Kidney tubule cell (primary cell): Measurements from ENCODE around the gene GAGE1.
"Not testable (repeated sequence)": the region's sequence is repeated elsewhere in the genome, so short reads cannot be mapped to it uniquely, and the experiment has no call there.

Source experiments
- DNase-seq: peaks from one replicate; pipeline ENCODE4 v3.0.0-alpha.2; 2018; ENCODE audit warnings: low spot score

Gene GAGE1, protein sequence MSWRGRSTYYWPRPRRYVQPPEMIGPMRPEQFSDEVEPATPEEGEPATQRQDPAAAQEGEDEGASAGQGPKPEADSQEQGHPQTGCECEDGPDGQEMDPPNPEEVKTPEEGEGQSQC

DNA sequence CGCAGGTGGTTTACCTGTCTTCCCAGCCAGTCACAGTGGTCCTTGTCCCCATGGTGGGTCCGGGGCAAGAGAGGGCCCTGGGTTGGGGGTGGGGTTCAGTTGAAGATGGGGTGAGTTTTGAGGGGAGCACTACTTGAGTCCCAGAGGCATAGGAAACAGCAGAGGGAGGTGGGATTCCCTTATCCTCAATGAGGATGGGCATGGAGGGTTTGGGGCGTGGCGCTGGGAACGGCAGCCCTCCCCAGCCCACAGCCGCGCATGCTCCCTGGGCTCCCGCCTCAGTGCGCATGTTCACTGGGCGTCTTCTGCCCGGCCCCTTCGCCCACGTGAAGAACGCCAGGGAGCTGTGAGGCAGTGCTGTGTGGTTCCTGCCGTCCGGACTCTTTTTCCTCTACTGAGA lies at the start of gene GAGE1:
Gene GAGE1 (plus strand): TSS at position 301 of the 400 bp plus-strand sequence. CDS start 1,155 bp downstream, outside the sequence.
- not testable (repeated sequence) for DNase-seq

DNA sequence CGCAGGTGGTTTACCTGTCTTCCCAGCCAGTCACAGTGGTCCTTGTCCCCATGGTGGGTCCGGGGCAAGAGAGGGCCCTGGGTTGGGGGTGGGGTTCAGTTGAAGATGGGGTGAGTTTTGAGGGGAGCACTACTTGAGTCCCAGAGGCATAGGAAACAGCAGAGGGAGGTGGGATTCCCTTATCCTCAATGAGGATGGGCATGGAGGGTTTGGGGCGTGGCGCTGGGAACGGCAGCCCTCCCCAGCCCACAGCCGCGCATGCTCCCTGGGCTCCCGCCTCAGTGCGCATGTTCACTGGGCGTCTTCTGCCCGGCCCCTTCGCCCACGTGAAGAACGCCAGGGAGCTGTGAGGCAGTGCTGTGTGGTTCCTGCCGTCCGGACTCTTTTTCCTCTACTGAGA lies 47.8 kb upstream of the GAGE1 start, which contains the start of gene GAGE12E:
Gene GAGE12E (plus strand): TSS at position 301 of the 400 bp plus-strand sequence. CDS start 1,155 bp downstream, outside the sequence.
- DNase-seq: not testable (repeated sequence)

DNA sequence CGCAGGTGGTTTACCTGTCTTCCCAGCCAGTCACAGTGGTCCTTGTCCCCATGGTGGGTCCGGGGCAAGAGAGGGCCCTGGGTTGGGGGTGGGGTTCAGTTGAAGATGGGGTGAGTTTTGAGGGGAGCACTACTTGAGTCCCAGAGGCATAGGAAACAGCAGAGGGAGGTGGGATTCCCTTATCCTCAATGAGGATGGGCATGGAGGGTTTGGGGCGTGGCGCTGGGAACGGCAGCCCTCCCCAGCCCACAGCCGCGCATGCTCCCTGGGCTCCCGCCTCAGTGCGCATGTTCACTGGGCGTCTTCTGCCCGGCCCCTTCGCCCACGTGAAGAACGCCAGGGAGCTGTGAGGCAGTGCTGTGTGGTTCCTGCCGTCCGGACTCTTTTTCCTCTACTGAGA lies 38.3 kb upstream of the GAGE1 start, which contains the start of gene GAGE12F:
Gene GAGE12F (plus strand): TSS at position 301 of the 400 bp plus-strand sequence. CDS start 1,155 bp downstream, outside the sequence.
- not testable (repeated sequence) for DNase-seq

DNA sequence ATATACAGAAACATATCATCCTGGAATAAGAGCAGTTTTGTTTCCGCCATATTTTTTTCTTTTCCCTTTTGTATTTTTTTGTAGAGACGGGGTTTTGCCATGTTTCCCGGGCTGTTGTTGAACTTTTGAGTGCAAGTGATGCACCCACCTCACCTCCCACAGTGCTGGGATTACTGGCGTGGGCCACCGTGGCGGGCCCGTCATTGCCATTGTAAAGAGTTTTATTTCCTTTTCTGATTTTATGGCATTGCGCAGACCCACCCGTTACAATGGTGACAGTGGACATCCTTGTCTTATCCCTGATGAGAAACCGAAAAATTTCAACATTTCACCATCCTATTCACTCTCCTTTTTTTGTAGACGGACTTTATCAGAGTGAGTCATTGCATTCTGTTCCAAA lies 30.1 kb upstream of the GAGE1 start:
- not testable (repeated sequence) for DNase-seq

DNA sequence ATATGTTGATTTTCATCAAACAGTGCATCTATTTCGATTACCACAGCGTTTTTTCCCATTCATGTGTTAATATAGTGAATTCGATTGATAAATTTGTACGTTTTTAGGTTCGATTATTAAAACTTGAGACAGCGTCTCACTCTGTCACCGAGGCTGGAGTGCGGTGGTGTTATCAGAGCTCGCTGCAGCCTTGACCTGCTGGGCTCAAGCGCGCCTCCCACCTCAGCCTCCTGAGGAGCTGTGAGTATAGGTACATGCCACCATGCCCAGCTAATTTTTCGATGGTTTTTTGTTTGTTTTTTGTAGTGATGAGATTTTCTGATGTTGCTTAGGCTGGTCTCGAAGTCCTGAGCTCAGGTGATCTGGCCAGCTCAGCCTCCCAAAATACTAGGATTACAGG lies 29.7 kb upstream of the GAGE1 start:
- DNase-seq: not testable (repeated sequence)

DNA sequence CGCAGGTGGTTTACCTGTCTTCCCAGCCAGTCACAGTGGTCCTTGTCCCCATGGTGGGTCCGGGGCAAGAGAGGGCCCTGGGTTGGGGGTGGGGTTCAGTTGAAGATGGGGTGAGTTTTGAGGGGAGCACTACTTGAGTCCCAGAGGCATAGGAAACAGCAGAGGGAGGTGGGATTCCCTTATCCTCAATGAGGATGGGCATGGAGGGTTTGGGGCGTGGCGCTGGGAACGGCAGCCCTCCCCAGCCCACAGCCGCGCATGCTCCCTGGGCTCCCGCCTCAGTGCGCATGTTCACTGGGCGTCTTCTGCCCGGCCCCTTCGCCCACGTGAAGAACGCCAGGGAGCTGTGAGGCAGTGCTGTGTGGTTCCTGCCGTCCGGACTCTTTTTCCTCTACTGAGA lies 28.7 kb upstream of the GAGE1 start, which contains the start of gene GAGE12G:
Gene GAGE12G (plus strand): TSS at position 301 of the 400 bp plus-strand sequence. CDS start 1,155 bp downstream, outside the sequence.
- DNase-seq: not testable (repeated sequence)

DNA sequence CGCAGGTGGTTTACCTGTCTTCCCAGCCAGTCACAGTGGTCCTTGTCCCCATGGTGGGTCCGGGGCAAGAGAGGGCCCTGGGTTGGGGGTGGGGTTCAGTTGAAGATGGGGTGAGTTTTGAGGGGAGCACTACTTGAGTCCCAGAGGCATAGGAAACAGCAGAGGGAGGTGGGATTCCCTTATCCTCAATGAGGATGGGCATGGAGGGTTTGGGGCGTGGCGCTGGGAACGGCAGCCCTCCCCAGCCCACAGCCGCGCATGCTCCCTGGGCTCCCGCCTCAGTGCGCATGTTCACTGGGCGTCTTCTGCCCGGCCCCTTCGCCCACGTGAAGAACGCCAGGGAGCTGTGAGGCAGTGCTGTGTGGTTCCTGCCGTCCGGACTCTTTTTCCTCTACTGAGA lies 19.2 kb upstream of the GAGE1 start, which contains the start of gene GAGE12H:
Gene GAGE12H (plus strand): TSS at position 301 of the 400 bp plus-strand sequence. CDS start 1,155 bp downstream, outside the sequence.
- DNase-seq: not testable (repeated sequence)

DNA sequence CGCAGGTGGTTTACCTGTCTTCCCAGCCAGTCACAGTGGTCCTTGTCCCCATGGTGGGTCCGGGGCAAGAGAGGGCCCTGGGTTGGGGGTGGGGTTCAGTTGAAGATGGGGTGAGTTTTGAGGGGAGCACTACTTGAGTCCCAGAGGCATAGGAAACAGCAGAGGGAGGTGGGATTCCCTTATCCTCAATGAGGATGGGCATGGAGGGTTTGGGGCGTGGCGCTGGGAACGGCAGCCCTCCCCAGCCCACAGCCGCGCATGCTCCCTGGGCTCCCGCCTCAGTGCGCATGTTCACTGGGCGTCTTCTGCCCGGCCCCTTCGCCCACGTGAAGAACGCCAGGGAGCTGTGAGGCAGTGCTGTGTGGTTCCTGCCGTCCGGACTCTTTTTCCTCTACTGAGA lies 9.6 kb upstream of the GAGE1 start, which contains the start of gene GAGE2A:
Gene GAGE2A (plus strand): TSS at position 301 of the 400 bp plus-strand sequence. CDS start 1,155 bp downstream, outside the sequence.
- DNase-seq: not testable (repeated sequence)

DNA sequence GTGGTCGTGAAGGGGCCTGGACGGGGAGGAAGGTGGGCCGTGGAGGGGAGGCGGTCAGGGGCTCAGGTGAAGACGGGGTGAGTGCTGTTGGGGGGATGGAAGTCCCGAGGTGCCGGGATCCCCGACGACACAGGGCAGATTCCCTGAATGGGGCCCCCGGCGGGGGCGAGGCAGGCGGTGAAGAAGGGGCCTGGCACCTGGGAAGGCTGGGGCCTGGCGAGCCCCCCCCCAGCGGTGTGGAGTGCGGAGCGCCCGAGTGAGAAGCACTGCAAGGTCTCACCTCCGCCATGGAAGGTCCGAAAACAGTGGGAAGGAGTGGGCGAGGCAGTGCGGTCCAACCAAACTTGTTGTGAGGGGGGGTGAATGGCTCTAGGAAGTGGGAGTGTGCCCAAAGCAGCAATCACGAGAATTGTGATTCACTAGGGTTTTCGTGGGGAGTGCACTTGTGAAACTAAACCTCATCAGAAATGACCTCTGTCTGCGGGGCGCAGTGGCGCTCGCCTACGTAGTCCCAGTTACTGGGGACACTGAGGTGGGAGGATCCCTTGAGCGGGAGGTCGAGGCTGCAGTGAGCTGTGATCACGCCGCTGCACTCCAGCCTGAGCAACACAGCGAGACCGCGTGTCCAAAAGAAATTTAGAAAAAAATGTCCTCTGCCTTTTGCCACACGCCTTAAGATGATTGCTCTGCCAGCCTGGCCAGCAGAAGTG lies 8.9 kb upstream of the GAGE1 start:
- not testable (repeated sequence) for DNase-seq

DNA sequence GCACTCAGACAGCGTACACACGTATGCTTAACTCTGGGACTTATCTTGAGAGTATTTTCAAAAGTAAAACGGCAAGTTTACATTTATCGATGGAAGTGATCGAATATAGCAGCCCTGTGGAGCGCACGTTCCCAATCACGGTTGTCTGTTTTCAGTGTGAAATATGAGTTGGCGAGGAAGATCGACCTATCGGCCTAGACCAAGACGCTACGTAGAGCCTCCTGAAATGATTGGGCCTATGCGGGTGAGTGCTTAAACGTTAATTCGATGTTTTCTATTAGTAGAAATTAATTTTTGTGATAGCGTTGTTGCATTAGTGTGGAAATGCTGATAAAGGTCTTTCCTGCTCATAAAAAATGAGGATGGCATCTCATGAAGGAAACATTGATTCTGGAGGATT lies 8.3 kb upstream of the GAGE1 start:
- DNase-seq: not testable (repeated sequence)

DNA sequence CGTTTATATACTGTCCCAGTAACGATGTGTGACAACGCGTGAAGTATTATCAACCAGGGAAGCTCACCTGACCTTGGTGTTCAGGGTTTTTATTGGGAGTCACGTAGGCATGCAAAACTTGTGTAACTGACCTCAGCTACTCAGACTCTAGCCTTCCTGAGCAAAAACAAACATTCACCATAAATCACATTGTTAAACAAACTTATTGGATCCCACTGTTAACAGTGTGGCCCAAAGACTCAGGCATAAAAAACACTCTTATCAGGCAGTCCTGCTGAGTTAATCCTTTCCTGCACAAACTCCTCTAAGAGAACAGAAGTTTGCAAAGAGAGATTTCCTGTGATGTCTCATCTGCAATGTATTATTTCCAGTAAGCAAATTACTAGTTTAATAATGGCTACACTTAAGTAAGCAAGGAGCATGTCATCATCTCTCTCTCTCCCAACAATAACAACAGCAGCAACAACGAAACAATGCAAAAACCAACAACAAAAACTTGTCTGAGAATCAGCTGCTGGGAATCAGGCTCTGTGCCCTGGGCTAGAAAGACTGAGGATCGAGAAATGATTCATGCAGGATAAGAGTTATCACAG lies 12.0 kb downstream of the GAGE1 start:
- no peak for DNase-seq

DNA sequence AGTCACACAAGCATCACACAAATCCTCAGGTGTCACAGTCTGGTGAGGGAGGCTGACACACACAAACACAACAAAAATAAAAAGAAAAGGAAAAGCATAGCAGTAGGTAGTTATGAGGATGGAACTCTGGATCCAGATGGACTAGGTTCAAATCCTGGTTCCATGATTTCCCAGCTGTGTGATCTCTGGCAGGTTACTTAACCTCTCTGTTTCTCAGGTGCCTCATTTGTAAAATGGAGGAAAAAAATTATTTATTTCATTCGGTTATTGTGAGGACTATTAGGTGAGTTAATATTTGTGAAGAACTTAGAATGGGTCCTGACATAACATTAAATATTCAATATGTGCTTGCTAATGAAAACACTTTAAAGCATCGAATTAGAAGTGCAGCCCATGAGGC lies 19.8 kb downstream of the GAGE1 start:
- no peak for DNase-seq

DNA sequence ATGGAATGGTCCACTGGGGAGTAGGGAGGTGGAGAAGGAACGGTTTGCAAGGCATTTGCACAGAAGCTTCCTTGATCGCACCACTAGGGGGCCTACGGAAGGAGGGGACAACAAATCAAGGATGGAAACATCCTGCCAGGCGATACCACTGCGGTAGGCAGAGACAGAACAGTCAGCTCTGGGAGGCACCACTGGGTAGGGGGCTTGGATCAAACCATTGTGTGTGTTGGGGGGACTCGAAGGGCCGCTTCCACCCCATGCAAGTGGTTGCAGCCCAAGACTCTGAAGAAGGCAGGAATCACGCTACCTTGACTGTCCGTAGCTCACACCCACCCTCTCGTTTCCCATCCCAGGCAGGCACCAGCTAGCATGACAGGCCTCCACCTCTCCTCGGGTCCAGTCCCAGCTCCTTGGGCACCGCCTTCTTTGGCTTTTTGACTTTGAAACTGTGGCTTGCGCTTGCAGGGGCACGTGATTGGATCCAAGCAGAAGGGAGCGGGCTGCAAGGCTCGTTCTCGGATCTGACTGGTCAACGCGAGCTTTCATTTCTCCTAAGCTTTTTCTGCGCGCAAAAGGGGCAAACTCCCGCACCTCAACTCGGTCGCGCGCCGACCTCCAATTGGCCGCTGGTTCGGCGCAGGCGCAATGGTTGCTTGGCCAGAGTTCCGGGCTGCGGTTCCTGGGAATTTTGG lies 28.4 kb downstream of the GAGE1 start:
- DNase-seq: no peak

DNA sequence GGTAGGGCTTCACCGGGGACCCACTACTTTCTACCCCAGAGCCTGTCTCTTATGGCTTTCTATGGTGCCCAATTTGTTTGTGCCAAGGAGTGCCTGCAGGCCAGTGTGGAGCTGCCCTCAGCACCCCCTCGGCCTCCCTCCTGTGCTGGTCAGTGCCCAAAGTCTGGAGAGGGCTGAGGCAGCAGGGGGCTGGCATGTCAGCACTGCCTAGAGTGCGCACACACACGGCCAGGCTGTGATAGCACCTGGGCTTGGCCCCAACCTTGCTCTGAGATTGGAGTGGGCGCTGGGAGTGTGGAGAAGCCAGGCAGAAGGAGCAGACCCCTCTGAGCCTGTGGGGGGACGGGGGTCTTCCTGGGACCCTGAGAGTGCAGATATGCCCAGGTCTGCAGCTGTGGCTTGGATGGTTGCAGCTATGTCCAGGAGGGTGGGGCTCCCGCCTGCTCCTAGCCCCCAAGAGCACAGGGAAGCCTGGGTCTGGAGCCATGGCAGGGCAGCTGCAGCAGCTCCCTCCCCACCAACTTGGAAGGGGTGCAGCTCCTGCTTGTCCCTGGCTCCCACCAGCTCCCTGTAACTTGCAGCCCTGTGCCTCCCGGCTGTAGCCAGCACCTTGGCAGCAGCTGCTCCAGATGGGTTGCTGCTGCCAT lies 46.3 kb downstream of the GAGE1 start:
- no peak for DNase-seq

DNA sequence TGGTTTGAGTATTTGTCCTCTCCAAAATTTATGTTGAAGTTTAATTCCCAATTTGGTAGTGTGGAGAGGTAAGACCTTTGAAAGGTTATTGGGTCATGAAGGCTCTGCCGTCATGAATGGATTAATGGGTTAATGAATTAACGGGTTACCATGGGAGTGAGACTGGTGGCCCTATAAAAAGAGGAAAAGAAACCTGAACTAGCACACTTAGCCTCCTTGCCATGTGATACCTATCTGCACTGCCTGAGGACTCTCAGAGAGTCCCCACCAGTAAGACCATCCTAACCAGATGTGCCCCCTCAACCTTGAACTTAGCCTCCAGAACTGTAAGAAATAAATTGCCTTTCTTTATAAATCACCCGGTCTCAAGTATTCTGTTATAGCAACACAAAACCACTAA lies 57.7 kb downstream of the GAGE1 start:
- no peak for DNase-seq
